ENCODE measurements around the gene PMEL.

PMEL gene

DNA sequence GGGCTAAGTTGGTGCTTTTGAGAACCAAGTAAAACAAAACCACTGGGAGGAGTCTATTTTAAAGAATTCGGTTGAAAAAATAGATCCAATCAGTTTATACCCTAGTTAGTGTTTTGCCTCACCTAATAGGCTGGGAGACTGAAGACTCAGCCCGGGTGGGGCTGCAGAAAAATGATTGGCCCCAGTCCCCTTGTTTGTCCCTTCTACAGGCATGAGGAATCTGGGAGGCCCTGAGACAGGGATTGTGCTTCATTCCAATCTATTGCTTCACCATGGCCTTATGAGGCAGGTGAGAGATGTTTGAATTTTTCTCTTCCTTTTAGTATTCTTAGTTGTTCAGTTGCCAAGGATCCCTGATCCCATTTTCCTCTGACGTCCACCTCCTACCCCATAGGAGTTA, 6.2 kb upstream of the PMEL start:
- Mint-ChIP-seq H3K4me3 (peak overlapping the region in 2 of 3 experiments; percentile 54 to 68), H3K9me3 (no peaks in the 10 kb centered on the region), H3K27ac (no peak overlapping the region), H3K36me3 (ENCODE audit: low read depth) (peaks cover 18% of the 10 kb centered on the region), H3K27me3 (ENCODE audit: low read depth) (no peaks in the 10 kb centered on the region), H3K4me1 (peaks cover 18% of the 10 kb centered on the region)
- TF ChIP-seq, protein P1, sequence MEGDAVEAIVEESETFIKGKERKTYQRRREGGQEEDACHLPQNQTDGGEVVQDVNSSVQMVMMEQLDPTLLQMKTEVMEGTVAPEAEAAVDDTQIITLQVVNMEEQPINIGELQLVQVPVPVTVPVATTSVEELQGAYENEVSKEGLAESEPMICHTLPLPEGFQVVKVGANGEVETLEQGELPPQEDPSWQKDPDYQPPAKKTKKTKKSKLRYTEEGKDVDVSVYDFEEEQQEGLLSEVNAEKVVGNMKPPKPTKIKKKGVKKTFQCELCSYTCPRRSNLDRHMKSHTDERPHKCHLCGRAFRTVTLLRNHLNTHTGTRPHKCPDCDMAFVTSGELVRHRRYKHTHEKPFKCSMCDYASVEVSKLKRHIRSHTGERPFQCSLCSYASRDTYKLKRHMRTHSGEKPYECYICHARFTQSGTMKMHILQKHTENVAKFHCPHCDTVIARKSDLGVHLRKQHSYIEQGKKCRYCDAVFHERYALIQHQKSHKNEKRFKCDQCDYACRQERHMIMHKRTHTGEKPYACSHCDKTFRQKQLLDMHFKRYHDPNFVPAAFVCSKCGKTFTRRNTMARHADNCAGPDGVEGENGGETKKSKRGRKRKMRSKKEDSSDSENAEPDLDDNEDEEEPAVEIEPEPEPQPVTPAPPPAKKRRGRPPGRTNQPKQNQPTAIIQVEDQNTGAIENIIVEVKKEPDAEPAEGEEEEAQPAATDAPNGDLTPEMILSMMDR (IDR thresholded peaks at IDR 0.05; ENCODE audit: unreplicated experiment in 3 of 3), result no peak

DNA sequence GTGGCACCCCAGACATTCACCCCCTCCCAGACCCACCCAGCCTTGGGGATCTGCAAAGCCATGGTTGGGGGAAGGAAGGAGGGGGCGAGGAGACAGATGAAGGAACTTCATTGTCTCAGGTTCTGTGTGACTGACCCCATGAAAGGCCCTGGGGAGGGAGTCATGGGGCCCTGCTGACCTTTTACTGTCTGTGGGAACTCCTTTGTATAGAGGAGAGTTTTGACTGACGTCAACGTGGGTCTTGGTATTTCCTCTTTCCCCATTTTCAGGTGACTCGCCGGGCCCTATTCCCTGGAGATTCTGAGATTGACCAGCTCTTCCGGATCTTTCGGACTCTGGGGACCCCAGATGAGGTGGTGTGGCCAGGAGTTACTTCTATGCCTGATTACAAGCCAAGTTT, 4.9 kb upstream of the PMEL start:
- peaks cover 24% of the 10 kb centered on the region for H3K4me1 Mint-ChIP-seq
- H3K9me3 Mint-ChIP-seq, result no peaks in the 10 kb centered on the region
- H3K4me3 Mint-ChIP-seq, result no peak overlapping the region

GRCh38 chr12:55969356-55969755, 3.5 kb upstream of the PMEL start:
- Mint-ChIP-seq H3K36me3 (ENCODE audit: low read depth) (peaks cover 4% of the 10 kb centered on the region), H3K9me3 (no peaks in the 10 kb centered on the region), H3K4me1 (peaks cover 29% of the 10 kb centered on the region), H3K27ac (no peak overlapping the region), H3K27me3 (ENCODE audit: low read depth) (no peaks in the 10 kb centered on the region), H3K4me3 (peak overlapping the region in 1 of 3 experiments; percentile 6)
- TF ChIP-seq, protein P1 (IDR thresholded peaks at IDR 0.05; ENCODE audit: unreplicated experiment in 3 of 3), result no peak

More for the DNA sequence above, 4.9 kb upstream of the PMEL start:
- Mint-ChIP-seq H3K27me3 (ENCODE audit: low read depth) (no peaks in the 10 kb centered on the region), H3K27ac (no peak overlapping the region), H3K36me3 (ENCODE audit: low read depth) (peaks cover 8% of the 10 kb centered on the region)
- TF ChIP-seq, protein P1 (IDR thresholded peaks at IDR 0.05; ENCODE audit: unreplicated experiment in 3 of 3), result no peak

DNA sequence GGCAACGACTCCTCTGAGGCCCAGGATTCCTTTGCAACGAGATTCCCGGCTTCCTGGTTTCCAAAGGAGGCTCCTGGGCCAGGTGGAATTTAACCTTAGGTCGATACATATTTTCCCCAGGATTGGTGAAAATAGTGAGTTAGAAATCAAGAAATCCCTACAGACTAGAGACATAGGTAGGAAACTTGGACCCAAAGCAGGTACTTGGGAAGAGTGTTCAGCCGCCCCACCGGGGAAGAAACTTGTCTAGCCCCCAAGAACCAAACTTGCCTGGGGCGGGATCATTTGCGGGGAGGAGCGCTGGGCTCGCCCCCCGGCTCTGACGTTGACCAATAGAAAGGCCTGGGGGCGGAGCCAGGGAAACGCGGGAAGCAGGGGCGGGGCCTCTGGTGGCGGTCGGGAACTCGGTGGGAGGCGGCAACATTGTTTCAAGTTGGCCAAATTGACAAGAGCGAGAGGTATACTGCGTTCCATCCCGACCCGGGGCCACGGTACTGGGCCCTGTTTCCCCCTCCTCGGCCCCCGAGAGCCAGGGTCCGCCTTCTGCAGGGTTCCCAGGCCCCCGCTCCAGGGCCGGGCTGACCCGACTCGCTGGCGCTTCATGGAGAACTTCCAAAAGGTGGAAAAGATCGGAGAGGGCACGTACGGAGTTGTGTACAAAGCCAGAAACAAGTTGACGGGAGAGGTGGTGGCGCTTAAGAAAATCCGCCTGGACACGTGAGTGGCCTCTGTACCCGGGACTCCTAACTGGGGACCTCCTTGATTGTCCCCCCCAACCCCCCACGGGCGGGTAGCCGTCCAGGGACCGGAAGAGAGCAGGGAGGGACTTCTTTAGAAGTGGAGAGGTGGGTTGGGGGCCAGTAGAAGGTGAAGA, 803 bp upstream of the PMEL start, which contains the start of gene CDK2:
Gene CDK2 (plus strand): TSS at position 423 of the 874 bp plus-strand sequence. CDS start 179 bp downstream, at position 602.
- Mint-ChIP-seq H3K4me1 (peaks cover 29% of the 10 kb centered on the region), H3K9me3 (no peaks in the 10 kb centered on the region), H3K4me3 (peak within 1 kb of the TSS; percentile 91 to 96 (median 93)), H3K27me3 (ENCODE audit: low read depth) (no peaks in the 10 kb centered on the region), H3K36me3 (ENCODE audit: low read depth) (peaks cover 4% of the 10 kb centered on the region), H3K27ac (peak within 1 kb of the TSS; percentile 62 to 94 (median 87))
- TF ChIP-seq, protein P1 (IDR thresholded peaks at IDR 0.05; ENCODE audit: unreplicated experiment in 3 of 3), result no peak

DNA sequence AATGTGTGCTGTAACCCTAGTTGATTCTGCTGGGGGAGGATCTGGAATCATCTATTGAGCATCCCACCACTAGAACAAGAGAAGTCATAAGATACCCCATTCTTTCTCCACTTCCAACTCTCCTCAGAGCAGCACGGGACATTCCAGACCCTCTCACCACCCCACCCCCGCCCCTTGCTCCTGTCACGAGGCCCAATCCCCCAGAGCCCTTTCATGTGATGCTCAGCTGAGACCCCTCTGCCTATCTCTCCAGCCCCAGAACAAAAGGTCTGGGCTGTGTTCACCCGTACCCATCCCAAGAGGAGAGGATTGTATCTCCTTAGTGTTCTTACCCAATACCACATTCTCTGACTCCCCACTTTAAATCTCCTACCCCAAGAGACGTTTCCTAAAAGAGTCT, 602 bp downstream of the PMEL start:
- no peaks in the 10 kb centered on the region for H3K9me3 Mint-ChIP-seq
- H3K4me3 Mint-ChIP-seq, result peak overlapping the region; percentile 91 to 96 (median 93)
- peaks cover 29% of the 10 kb centered on the region for H3K4me1 Mint-ChIP-seq
- TF ChIP-seq, protein P1 (IDR thresholded peaks at IDR 0.05; ENCODE audit: unreplicated experiment in 3 of 3), result no peak
- H3K36me3 Mint-ChIP-seq (ENCODE audit: low read depth), result peaks cover under 1% of the 10 kb centered on the region
- H3K27me3 Mint-ChIP-seq (ENCODE audit: low read depth), result no peaks in the 10 kb centered on the region
- peak overlapping the region in 2 of 3 experiments; percentile 87 to 94 for H3K27ac Mint-ChIP-seq

All from nephron (organoid).